Measurements from ENCODE around the gene ZFP69. TPM values are rescaled to one million over a fixed set of nuclear protein-coding genes. Genes with fewer than 3 reads are reported as not detected.

ZFP69 gene
- total RNA-seq, 1 experiment from 2014 or later: 4.8 TPM

GRCh38 chr1:40530735-40531380 lies 53.8 kb downstream of the ZFP69 start:
- Histone ChIP-seq H3K27me3 (ENCODE audit: insufficient read depth, low read depth) (no peaks in the 10 kb centered on the region), H4K20me1 (ENCODE audit: insufficient read depth) (no peaks in the 10 kb centered on the region), H3K4me1 (replicated peaks; ENCODE audit: insufficient read depth) (peaks cover 13% of the 10 kb centered on the region), H2AFZ (peak overlapping the region; percentile 99), H3K27ac (peak overlapping the region; percentile 41), H3K9me2 (ENCODE audit: insufficient read depth) (no peaks in the 10 kb centered on the region), H3K9me3 (ENCODE audit: insufficient read depth, low read depth) (peaks cover 6% of the 10 kb centered on the region; the same call in 1 of the 2 replicates), H3K4me3 (peak overlapping the region; percentile 88), H3K4me2 (peak overlapping the region; percentile 78), H3F3A (ENCODE audit: insufficient read depth, low read depth) (no peaks in the 10 kb centered on the region), H3K36me3 (ENCODE audit: low read depth) (no peaks in the 10 kb centered on the region), H3K79me2 (ENCODE audit: low read depth) (no peaks in the 10 kb centered on the region)
- TF ChIP-seq CTCF (conservative IDR thresholded peaks at IDR 0.05) (no peak), EZH2 (IDR thresholded peaks at IDR 0.05; ENCODE audit: low read depth) (no peak)
- intact Hi-C loops (cut with micrococcal nuclease; ENCODE audit: unreplicated experiment): loop anchor here (1.0 to 5.0 kb wide), 3 partner anchors 23 to 421 kb away; partner anchors contain the start of gene EXO5
- TSS peak; percentile 93 for BruUV-seq (replicated peaks)
- ChIA-PET CTCF (interaction anchor here (0.6 to 1.0 kb wide), 5 partner anchors 22 to 1963 kb away, joined by 3 to 4 read pairs (median 3); partner anchors contain the start of gene EXO5), POLR2A (ENCODE audit: unreplicated experiment) (interaction anchor here (0.5 to 0.6 kb wide), 2 partner anchors 63 to 448 kb away, joined by 3 to 4 read pairs; no protein-coding TSS in a partner anchor)
- DNase-seq: no peak

GRCh38 chr1:40531381-40532061 lies 54.4 kb downstream of the ZFP69 start, which contains the start of gene ZNF684:
ZNF684 (plus strand) TSS chr1:40531637; CDS start chr1:40533167, 1,530 bp downstream.
- Histone ChIP-seq H3K4me3 (peak within 1 kb of the TSS; percentile 88), H2AFZ (peak within 1 kb of the TSS; percentile 99), H3K27ac (peak within 1 kb of the TSS; percentile 41), H3K27me3 (ENCODE audit: insufficient read depth, low read depth) (no peaks in the 10 kb centered on the region), H4K20me1 (ENCODE audit: insufficient read depth) (no peaks in the 10 kb centered on the region), H3K36me3 (ENCODE audit: low read depth) (no peaks in the 10 kb centered on the region), H3K9me3 (ENCODE audit: insufficient read depth, low read depth) (no peaks in the 10 kb centered on the region; the same call in 1 of the 2 replicates), H3F3A (ENCODE audit: insufficient read depth, low read depth) (no peaks in the 10 kb centered on the region), H3K79me2 (ENCODE audit: low read depth) (no peaks in the 10 kb centered on the region), H3K4me1 (replicated peaks; ENCODE audit: insufficient read depth) (peaks cover 13% of the 10 kb centered on the region), H3K9me2 (ENCODE audit: insufficient read depth) (no peaks in the 10 kb centered on the region), H3K4me2 (peak within 1 kb of the TSS; percentile 78)
- TF ChIP-seq EZH2 (IDR thresholded peaks at IDR 0.05; ENCODE audit: low read depth) (no peak), CTCF (conservative IDR thresholded peaks at IDR 0.05) (no peak)
- CTCF ChIA-PET: interaction anchor here (0.6 to 1.3 kb wide), 11 partner anchors 20 to 1962 kb away, joined by 3 to 15 read pairs (median 3); partner anchors contain the start of genes EXO5 and MYCL
- POLR2A ChIA-PET (ENCODE audit: unreplicated experiment): interaction anchor here (0.5 to 0.6 kb wide), 7 partner anchors 53 to 639 kb away, joined by 3 to 7 read pairs (median 4); no protein-coding TSS in a partner anchor
- TSS peak; percentile 69 for BruUV-seq (replicated peaks)
- intact Hi-C loops (cut with micrococcal nuclease; ENCODE audit: unreplicated experiment): loop anchor here (1.0 to 5.0 kb wide), 3 partner anchors 23 to 421 kb away; partner anchors contain the start of gene EXO5
- peak; percentile 89 to 90 for DNase-seq

GRCh38 chr1:40532062-40532389 lies 54.9 kb downstream of the ZFP69 start:
- no TSS peak for BruUV-seq (replicated peaks)
- Histone ChIP-seq H3F3A (ENCODE audit: insufficient read depth, low read depth) (no peaks in the 10 kb centered on the region), H2AFZ (peak overlapping the region; percentile 99), H3K4me1 (replicated peaks; ENCODE audit: insufficient read depth) (peaks cover 13% of the 10 kb centered on the region), H3K27me3 (ENCODE audit: insufficient read depth, low read depth) (no peaks in the 10 kb centered on the region), H3K79me2 (ENCODE audit: low read depth) (no peaks in the 10 kb centered on the region), H3K4me2 (peak overlapping the region; percentile 78), H3K36me3 (ENCODE audit: low read depth) (no peaks in the 10 kb centered on the region), H3K9me2 (ENCODE audit: insufficient read depth) (no peaks in the 10 kb centered on the region), H4K20me1 (ENCODE audit: insufficient read depth) (no peaks in the 10 kb centered on the region), H3K9me3 (ENCODE audit: insufficient read depth, low read depth) (no peaks in the 10 kb centered on the region), H3K27ac (no peak overlapping the region), H3K4me3 (peak overlapping the region; percentile 88)
- ChIA-PET CTCF (interaction anchor here (0.5 to 1.3 kb wide), 8 partner anchors 19 to 654 kb away, joined by 3 to 15 read pairs (median 4); partner anchors contain the start of genes MYCL and ZFP69B), POLR2A (ENCODE audit: unreplicated experiment) (interaction anchor here (0.6 kb wide), 3 partner anchors 60 to 639 kb away, joined by 3 to 7 read pairs (median 6); no protein-coding TSS in a partner anchor)
- intact Hi-C loops (cut with micrococcal nuclease; ENCODE audit: unreplicated experiment): loop anchor here (5.0 kb wide), 2 partner anchors 320 to 420 kb away; no protein-coding TSS in a partner anchor
- TF ChIP-seq EZH2 (IDR thresholded peaks at IDR 0.05; ENCODE audit: low read depth): no peak
- TF ChIP-seq CTCF (conservative IDR thresholded peaks at IDR 0.05): no peak
- DNase-seq: no peak

Measured in PC-9 (cell line).